GM18511 (cell line): Measurements from ENCODE around the gene MTFMT.
A peak's percentile ranks its signal among the peaks of the same experiment; 100 is the strongest.
"Not testable (repeated sequence)": the region's sequence is repeated elsewhere in the genome, so short reads cannot be mapped to it uniquely, and the experiment has no call there.

Experiments used
- ATAC-seq: cut with Tn5 transposase; IDR thresholded peaks from one replicate; pipeline ENCODE4 v1.9.1; 2021; ENCODE audit warnings: mild to moderate bottlenecking, moderate library complexity; ENCODE audit not compliant: unreplicated experiment

MTFMT gene

DNA sequence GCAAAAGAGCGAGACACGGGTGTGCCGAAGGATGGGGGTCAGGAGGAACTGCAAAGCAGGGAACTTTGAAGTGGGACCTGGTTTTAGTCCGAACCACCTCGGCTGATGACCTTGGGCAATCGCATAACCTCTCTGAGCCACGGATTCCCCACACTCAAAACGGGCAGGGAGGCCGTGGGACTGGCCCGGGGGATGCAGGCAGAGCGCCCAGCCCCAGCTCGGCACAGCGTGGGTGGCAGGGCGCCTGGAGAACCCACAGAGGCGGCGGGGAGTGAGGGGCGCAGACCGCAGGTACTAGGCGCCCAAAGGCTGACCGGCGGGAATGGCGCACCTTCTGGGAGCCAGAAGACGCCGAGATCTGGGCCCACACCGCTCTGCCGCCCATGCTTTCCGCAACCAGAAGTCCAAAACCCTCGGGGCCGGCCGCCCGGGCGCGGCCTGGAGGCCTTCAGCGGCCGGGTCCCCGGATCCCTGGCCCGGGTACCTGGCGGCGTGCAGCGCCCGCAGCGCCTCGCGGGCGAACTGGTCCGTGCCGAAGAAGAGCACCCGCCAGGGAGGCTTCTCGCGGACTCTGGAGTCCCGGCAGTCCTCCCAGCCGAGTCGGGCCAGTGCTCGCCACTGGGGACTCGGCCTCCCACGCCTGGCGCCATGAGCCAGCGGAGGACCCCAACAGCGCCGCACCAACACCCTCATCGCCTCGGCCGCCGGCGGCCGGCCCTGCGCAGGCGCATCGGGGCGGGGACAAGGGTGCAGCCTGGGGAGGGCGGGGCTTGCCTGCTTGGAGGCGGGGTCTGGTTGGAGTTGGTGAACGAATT lies at the start of gene MTFMT:
Gene MTFMT, minus strand, starts transcription at position 719 of the 815 bp plus-strand sequence. Its CDS starts 26 bp downstream, at position 693.
- ATAC-seq, result peak; percentile 73

- ATAC-seq, result no peak
These were observed 48.5 kb upstream of the MTFMT start for GRCh38 chr15:65077981-65078352.

DNA sequence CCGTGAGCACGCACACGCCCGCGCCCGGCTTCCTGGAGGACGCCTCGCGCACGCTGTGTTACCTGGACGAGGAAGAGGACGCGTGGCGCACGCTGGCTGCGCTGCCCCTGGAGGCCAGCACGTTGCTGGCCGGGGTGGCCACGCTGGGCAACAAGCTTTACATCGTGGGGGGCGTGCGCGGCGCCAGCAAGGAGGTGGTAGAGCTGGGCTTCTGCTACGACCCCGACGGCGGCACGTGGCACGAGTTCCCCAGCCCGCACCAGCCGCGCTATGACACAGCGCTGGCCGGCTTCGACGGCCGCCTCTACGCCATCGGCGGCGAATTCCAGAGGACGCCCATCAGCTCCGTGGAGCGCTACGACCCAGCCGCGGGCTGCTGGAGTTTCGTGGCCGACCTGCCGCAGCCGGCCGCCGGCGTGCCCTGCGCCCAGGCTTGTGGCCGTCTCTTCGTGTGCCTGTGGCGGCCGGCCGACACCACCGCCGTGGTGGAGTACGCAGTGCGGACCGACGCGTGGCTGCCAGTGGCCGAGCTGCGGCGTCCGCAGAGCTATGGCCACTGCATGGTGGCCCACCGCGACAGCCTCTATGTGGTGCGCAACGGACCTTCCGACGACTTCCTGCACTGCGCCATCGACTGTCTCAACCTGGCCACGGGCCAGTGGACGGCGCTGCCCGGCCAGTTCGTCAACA lies 48.0 kb upstream of the MTFMT start:
- ATAC-seq, result no peak

DNA sequence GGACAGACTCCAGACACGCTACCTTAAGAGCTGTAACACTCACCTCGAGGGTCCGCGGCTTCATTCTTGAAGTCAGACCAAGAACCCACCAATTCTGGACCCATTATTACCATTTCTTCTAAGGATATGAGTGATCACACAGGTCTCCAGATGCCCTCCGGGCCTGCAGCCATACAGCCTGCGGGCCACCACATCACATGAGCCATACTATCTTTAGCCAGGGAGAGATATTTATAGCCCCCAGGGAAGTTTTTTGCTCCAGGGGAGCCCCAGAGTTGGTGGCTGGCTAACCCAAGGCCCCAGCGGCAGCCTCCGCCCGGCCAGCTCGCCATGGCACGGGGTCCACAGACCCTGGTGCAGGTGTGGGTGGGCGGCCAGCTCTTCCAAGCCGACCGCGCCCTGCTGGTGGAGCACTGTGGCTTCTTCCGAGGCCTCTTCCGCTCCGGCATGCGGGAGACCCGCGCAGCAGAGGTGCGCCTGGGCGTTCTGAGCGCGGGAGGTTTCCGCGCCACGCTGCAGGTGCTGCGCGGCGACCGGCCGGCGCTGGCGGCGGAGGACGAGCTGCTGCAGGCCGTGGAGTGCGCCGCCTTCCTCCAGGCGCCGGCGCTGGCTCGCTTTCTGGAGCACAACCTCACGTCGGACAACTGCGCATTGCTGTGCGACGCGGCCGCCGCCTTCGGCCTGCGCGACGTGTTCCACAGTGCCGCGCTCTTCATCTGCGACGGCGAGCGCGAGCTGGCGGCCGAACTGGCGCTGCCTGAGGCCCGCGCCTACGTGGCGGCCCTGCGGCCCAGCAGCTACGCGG lies 47.2 kb upstream of the MTFMT start, which contains the start of gene KBTBD13:
Gene KBTBD13, plus strand, starts transcription at position 261 of the 805 bp plus-strand sequence. Its CDS starts 70 bp downstream, at position 331.
- no peak for ATAC-seq

DNA sequence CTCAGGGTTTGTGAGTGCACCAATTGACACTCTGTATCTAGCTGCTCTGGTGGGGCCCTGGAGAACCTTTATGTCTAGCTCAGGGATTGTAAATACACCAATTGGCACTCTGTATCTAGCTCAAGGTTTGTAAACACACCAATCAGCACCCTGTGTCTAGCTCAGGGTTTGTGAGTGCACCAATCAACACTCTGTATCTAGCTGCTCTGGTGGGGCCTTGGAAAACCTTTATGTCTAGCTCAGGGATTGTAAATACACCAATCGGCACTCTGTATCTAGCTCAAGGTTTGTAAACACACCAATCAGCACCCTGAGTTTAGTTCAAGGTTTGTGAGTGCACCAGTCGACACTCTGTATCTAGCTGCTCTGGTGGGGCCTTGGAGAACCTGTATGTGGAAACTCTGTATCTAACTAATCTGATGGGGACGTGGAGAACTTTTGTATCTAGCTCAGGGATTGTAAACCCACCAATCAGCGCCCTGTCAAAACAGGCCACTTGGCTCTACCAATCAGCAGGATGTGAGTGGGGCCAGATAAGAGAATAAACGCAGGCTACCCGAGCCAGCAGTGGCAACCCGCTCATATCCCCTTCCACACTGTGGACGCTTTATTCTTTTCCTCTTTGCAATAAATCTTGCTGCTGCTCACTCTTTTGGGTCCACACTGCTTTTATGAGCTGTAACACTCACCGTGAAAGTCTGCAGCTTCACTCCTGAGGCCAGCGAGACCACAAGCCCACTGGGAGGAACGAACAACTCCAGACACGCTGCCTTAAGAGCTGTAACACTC lies 46.4 kb upstream of the MTFMT start:
- ATAC-seq, result not testable (repeated sequence)

DNA sequence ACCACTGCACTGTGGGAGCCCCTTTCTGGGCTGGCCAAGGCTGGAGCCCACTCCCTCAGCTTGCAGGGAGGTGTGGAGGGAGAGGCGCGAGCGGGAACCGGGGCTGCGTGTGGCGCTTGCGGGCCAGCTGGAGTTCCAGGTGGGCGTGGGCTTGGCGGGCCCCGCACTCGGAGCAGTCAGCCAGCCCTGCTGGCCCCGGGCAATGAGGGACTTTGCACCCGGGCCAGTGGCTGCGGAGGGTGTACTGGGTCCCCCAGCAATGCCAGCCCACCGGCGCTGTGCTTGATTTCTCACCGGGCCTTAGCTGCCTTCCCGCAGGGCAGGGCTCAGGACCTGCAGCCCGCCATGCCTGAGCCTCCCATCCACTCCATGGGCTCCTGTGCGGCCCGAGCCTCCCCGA lies 45.5 kb upstream of the MTFMT start:
- not testable (repeated sequence) for ATAC-seq

DNA sequence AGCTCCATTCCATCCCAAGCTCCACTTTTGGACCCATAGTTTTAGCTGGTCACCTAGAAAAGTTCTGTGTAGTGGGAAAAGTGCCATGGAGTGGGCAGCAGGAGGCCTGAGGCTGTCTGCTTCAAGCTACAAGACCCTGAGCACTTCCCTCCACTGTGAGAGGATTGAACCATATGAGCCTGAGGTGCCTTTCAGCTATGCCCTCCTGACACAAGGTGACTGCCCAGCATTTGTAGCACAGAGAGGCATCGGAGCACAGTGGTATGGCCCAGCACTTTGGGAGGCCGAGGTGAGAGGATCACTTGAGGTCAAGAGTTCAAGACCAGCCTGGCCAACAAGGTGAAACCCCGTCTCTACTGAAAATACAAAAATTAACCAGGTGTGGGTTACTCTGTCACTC lies 43.2 kb upstream of the MTFMT start:
- ATAC-seq, result no peak

- no peak for ATAC-seq
These were observed 42.6 kb upstream of the MTFMT start for GRCh38 chr15:65072027-65072426.

- ATAC-seq, result no peak
These were observed 42.0 kb upstream of the MTFMT start for GRCh38 chr15:65071381-65071811.

DNA sequence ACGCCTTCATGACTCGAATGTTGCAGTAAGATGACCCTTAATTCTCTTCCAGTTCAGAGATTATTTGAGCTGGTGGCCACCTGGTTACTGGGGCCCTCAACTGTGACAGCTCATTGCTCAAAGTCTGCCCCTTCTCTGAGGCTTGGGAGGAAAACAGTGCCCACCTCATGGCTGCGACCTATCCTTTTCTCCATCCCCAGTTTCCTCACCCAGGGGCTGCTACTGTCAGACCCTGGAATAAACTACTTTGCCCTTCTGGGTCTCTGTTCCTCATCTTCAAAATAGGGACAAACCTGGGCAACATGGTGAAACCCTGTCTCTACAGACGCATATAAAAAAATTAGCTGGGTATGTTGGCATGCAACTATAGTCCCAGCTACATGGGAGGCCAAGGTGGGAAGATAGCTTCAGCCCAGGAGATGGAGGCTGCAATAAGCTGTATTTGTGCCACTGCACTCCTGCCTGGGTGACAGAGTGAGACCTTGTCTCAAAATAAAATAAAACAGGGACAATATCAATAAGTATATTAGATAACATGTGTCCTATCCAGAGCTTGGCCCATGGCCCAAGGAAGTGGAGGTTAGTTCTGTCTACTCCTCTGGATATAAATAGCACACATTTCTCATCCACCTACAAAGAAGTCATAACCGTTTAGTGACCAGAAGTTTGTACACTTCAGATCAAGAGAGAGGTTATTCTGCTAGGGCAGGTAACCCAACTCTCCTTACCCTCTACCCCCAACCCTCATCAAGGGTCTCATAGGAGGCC lies 40.5 kb upstream of the MTFMT start:
- ATAC-seq, result no peak

DNA sequence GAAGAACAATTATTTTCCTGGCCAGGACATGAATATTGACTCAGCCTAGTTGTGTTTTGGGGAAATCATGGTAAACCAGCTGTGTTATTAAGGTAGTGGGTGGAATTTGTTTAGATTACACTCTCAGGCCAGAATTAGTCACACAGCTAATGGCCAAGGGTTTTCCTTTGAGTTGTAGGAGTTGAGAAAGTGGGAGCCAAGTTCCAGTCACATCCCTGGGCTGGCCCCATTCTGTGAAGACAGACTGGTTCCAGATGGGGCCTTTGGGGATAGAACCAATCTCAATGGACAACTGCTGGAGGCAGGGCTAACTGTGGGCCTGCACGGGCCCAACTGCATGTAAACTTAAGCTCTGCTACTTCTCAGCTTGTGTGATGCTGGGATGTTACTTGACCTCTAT lies 39.7 kb upstream of the MTFMT start:
- no peak for ATAC-seq

- no peak for ATAC-seq
These were observed 39.0 kb upstream of the MTFMT start for GRCh38 chr15:65068403-65068788.

- ATAC-seq, result no peak
These were observed 38.4 kb upstream of the MTFMT start, which contains the start of gene RASL12 for GRCh38 chr15:65067645-65068402. RASL12 (minus strand) TSS chr15:65067991; CDS start chr15:65067835, 156 bp downstream.

DNA sequence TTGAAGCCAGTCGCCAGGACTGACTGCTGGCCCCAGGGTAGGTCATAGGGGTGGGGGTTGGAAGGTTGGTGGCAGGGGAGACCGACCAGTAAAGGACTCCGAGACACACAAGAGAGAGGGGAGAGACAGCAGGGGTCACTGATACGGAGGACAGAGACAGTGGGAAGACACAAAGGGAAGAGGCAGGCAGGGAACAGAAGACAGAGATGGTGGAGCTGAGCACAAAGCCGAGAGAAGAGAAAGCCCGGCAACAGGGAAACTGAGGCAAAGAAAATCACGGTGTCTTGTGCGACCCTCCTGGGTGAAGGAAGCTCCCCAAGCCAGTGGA lies 37.8 kb upstream of the MTFMT start:
- no peak for ATAC-seq

DNA sequence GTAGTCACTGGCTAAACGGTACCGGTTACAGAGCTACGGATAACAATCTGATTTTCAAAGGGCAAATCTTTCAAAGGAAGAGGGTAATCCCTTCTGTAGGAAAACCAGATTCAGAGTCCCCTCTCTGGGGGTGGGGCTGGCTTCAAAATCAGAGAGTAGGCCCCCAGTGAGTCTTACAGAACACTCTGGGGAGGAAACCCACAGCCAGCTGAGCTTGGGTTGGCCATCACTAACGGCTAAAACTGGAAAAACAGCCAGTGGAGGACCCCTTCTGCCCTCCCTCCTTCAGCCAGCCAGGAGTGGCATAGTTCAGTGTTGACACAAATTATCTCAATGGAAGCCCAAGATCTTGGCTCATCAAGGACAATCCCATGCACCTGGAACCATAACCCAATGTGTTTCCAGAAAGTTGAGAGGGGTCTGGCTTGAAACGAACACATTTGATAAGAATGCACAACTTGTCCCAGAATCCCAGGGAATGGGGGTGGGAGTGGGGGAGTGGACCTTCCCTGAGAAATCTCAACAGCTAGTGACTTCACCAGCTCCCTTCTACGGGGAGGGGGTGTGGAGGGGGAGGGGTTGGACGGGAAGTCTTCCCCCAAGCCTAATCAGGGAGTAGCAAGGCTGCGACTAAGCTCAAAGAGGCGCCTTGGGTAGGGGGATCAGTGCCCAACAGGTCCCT lies 37.3 kb upstream of the MTFMT start:
- ATAC-seq, result no peak

GRCh38 chr15:65066001-65066634 lies 36.7 kb upstream of the MTFMT start:
- ATAC-seq, result no peak

GRCh38 chr15:65062726-65063125 lies 33.3 kb upstream of the MTFMT start:
- ATAC-seq, result no peak

- ATAC-seq, result no peak
These were observed 32.6 kb upstream of the MTFMT start for GRCh38 chr15:65062061-65062460.
